Left kidney (tissue), 2 donors: ENCODE results near the gene SYT13. TPM values are rescaled to one million over a fixed set of nuclear protein-coding genes. Genes with fewer than 3 reads are reported as not detected.
A peak's percentile ranks its signal among the peaks of the same experiment; 100 is the strongest.

Experiments used
- DNase-seq: peaks from one replicate; pipeline ENCODE4 v3.0.0-alpha.2; 2013
- polyA plus RNA-seq: library from polyadenylated mRNA; unstranded; fragments of 120-200 nt; gene quantifications from one replicate; pipeline ENCODE4 v1.2.1, GENCODE V29; 2013; ENCODE audit not compliant: insufficient read length

Gene SYT13
- polyA plus RNA-seq, 1 donor: 12.6 TPM

GRCh38 chr11:45219411-45219810 lies 66.7 kb downstream of the SYT13 start:
- DNase-seq: no peak

GRCh38 chr11:45218705-45219104 lies 67.4 kb downstream of the SYT13 start:
- no peak for DNase-seq

DNA sequence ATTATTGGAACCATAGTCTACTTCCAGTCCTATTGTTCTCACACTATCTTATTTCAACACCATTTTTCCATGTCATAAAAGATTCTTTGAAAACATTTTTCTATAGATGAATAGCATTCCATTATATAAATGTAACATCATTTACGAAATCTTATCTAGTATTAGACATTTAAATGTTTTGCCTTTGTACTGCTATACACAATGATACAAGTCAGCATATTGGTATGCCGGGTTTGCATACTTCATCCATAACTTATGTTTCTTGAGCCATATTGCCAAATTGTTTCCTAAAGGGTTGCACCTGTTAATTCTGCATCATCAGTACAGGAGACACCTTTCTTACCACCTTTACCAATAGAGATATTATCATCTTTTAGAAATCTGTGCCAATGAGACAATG lies 68.2 kb downstream of the SYT13 start:
- DNase-seq: no peak

DNA sequence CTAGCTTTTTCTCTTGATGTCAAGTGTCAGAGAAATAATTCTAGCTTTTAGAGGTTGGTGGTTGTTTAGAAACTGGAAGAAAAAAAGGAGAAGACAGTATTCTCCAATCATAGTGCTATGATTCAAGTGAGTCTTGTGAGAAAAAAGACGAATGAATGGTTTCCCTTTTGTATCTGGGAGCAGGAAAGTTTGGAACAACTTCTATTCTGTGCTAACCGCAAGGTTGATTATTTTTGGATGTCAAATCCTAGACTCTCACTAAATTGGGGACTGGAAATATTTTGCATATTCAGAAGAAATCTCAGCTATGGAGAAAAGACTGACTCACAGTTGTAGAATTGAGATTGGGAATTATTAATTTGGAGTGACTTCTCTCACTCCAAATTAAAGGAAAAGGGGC lies 69.2 kb downstream of the SYT13 start:
- no peak for DNase-seq

- DNase-seq: no peak
These were observed 70.1 kb downstream of the SYT13 start for GRCh38 chr11:45216031-45216430.

DNA sequence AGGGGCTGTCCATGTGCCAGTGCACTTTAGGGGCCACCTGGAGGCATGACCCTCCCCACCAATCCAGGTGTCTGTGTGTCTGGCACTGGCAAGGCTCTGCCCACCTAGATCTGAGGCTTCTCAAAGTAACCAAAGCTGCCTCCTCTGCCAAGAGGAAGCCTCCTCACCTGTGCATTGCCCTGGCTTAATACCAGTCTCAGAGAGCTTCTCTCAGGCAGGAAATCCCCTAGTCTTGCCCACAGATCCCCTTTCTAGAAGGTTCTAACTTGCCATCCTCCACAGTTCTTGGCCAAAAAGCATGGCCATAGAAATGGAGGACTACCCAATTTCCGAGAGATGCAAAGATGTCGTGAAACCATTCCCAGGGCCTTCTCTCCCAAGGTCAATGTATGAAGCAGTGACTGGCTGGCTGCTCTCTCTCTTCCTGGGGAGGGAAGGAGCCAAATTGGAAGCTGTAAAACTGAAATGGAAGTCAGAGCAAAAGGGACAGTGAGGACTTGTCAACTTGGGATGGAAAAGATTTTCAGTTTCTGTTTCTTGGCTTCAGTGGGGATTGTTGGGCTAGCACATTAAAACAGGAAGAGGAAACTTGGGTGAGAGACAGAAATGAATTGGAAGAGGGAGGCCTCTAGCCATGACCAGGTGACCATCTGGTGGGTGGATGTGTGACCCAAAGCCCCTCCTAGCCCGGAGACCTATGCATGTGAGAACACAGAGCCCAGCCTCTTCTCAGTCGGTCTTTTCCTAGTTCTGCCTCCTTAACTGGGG lies 70.9 kb downstream of the SYT13 start:
- DNase-seq: no peak

GRCh38 chr11:45213717-45214116 lies 72.4 kb downstream of the SYT13 start:
- no peak for DNase-seq

- DNase-seq: no peak
These were observed 72.8 kb downstream of the SYT13 start for GRCh38 chr11:45213316-45213665.

DNA sequence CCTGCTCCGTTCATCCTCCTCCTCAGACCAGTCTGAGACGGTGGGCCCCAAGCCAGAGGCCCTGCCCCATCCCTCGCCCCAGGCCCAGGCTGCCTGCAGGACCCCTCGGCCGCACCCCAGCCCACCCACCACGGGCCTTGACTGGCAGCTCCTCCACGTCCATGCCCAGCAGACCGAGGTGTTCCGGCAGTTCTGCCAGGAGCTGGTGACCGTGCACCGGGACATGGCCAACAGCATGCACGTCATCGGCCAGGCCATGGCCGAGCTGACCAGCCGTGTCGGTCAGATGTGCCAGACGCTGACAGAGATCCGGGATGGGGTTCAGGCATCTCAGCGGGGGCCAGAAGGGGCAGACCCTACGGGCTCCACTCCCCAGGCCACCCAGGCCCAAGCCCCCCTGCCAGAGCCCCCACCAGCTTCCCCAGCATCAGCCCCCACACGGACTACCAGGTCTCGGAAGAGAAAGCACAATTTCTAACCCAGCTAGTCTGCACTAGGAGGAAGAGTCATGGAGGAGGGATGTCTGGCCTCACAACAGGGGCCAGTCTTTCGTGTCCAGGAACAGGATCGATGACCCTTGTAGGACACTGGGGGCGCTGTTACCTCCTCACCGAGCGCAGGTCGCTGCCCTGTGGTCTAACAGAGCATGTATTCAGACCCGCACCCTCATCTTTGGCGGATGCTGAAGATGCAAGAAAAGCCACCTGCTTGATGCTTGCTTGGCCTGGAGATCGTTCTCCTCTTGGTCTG lies 73.4 kb downstream of the SYT13 start:
- no peak for DNase-seq

DNA sequence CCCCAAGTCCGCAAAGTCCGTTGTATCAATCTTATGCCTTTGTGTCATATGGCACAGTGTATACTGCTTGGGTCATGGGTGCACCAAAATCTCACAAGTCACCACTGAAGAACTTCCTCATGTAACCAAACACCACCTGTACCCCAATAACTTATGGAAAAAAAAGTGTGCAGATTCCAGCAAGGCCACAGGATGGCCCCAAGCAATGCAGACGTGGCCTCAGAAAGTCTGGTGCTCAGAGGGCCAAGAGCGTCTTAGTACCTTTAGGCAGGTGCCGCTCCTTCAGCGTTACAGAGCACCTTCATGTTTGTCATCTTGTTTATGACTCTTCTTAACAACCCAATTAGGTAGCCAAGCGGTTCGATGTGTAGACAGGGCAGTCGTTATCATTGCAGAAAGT lies 74.4 kb downstream of the SYT13 start:
- DNase-seq: no peak

DNA sequence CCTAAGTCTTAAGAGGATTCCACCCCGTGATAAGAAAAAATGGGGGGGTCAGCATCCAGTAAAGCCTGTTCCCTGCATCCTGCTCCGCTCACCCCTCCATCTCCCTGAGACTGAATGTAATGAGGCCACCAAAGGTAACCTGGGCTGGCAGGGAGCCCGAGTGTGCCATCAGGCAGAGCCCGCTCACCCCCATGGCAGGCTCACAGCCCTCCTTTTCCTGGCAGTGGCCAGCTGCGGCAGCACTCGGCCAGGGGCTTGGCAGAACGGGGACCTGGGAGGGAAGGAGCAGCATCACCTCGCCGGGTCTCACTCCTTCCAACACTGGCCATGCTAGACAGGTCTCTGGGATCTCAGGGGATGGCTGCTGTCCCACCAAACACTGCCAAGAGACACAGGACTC lies 75.3 kb downstream of the SYT13 start:
- no peak for DNase-seq

DNA sequence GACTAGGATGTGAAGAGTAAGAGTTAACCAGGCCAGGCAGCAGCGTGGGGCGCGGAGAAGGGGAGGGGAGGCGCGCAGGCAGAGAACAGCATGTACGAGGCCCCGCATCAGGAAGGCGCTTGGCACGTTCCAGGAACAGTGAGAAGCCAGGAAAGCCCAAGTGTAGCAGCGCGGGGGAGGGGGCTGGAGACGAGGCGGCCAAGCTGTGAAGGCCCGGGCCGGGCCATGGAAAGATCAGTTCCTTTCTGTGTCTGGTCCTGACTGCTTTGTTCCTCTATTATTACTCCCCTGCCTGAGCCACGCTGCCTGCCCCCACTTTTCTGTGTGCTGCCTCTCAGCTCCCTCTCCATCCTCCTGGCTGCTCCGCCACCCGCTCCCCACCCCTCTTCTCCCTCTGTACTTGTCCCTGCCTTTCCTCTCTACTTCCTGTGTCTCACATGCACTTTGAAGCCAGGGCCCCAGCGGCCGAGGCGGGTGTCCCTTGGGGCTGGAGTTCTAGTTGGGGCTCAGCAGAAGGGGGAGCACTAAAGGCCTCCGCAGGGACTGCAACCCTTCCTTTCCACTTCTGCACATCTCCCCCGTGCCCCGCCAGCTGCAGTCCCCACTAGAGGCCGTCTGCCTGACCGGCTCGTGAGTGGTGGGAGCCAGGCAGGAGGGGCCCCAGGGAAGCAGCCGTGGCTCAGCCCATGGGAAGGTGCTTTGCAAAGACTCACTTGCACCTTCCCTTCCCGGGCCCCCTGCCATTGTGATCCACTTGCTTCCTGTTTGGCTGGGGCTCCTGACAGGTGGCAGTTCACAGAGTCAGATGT lies 76.0 kb downstream of the SYT13 start:
- peak; percentile 89 for DNase-seq

- no peak for DNase-seq
These were observed 76.9 kb downstream of the SYT13 start for GRCh38 chr11:45209000-45209879.

- DNase-seq: no peak
These were observed 78.0 kb downstream of the SYT13 start for GRCh38 chr11:45208135-45208534.

DNA sequence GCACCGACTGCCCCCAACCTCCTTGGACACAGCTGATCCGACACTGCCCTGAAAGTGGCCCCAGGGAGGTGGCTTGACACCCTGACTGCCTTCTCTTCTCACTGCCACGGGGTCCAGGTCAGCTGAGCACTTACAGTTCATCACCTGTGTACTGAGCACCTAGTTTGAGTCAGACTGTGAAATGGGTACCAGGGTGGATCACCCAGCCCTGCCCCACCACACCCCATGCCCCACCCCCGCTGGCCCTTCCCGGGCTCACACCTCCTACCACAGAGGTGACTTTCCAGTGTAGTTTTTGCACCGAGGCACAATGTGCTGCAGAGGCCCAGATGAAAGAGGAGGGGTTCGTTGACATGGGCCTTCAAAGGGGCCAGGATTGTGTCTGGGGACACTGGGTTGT lies 80.2 kb downstream of the SYT13 start:
- DNase-seq: no peak

DNA sequence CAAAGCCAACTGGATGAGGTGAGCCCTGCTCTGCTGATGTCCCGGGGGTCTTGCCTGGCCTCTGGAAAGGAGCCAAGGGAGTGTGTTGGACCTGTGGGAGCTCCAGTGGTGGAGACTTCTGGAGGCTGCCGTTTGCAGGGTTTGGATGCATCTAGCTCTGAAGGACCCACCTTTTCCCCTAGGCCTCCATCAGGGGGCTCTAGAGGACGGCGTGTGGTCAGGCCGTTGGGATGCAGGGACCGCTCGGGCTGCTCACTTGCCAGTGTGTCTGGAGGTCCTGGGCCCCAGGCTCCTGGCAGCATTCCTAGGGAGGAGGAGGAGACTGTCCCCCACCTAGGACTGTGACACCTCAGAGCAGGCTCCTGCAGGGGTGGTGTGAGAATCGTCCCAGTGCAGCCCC lies 81.4 kb downstream of the SYT13 start:
- DNase-seq: no peak

DNA sequence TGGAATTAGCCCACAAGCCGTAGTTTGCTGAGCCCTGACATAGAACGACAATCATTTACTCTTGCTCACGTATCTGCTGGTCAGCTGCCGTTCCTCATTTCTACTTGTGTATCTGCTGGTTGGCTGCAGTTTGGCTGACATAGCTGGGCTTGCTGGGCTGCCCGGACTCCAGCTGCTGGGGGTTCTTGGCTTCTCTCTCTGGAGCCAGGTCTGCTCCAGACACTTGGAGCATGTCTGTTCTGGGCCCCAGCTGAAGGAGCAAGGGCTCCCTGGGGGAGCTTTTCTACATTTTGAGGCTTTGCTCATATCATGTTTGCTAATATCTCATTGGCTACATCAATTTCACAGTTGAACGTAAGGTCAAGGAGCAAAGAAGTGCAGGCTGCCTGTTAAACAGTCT lies 92.4 kb downstream of the SYT13 start:
- no peak for DNase-seq

Other genes starting within 250 kb of the SYT13 start
- gene PRDM11, start 139.7 kb downstream of the SYT13 start, polyA plus RNA-seq: 22.1 TPM